Uterus (tissue), 4 donors: Measurements from ENCODE around the gene SNURF. TPM values are rescaled to one million over a fixed set of nuclear protein-coding genes. Genes with fewer than 3 reads are reported as not detected.

ENCODE experiments used
- DNase-seq, 2 donors: peaks; one replicate each; pipeline ENCODE4 v3.0.0-alpha.2; 2019 to 2020
- H3K27ac ChIP-seq, 2 donors: fragments of 200-600 bp; sonication (generic); 1 replicate in 1 of 2; 2 replicates in 1 of 2; pipeline ENCODE4 v1.5.1; 2016 to 2018
- H3K27me3 ChIP-seq, 2 donors: fragments of 200-600 bp; sonication (generic); one replicate each; pipeline ENCODE4 v1.5.1; 2018 to 2019; ENCODE audit warnings: control low read depth in 1 of 2
- H3K36me3 ChIP-seq, 2 donors: fragments of 200-600 bp; sonication (generic); one replicate each; pipeline ENCODE4 v1.5.1; 2019; ENCODE audit warnings: control low read depth in 1 of 2
- H3K4me1 ChIP-seq, 2 donors: fragments of 200-600 bp; sonication (generic); one replicate each; pipeline ENCODE4 v1.5.1; 2018 to 2019; ENCODE audit warnings: control low read depth in 1 of 2
- H3K4me3 ChIP-seq, 2 donors: fragments of 200-600 bp; sonication (generic); 1 replicate in 1 of 2; 2 replicates in 1 of 2; pipeline ENCODE4 v1.5.1; 2018 to 2019; ENCODE audit warnings: mild to moderate bottlenecking in 1 of 2
- H3K9me3 ChIP-seq, 2 donors: fragments of 200-600 bp; sonication (generic); one replicate each; pipeline ENCODE4 v1.5.1; 2019; ENCODE audit warnings: control low read depth in 1 of 2
- CTCF ChIP-seq, 4 experiments: fragments of 200-600 bp in 2 of 4; fragments of 450-650 bp in 2 of 4; sonication (generic) in 2 of 4; IDR thresholded peaks; one replicate each; pipeline ENCODE4 v1.5.1; 2016 to 2019; ENCODE audit warnings: antibody characterized with exemption in 4 of 4, mild to moderate bottlenecking in 2 of 4, moderate library complexity in 1 of 4
- POLR2A ChIP-seq, 2 donors: fragments of 450-650 bp; IDR thresholded peaks; one replicate each; pipeline ENCODE4 v1.6.1; 2016; ENCODE audit warnings: antibody characterized with exemption in 2 of 2, mild to moderate bottlenecking in 1 of 2, moderate library complexity in 1 of 2
- intact Hi-C: fragments of 100-400 bp; cut with DNase I; formaldehyde crosslinking; loops from one replicate; pipeline ENCODE4 v1.15.1; 2023; ENCODE audit warnings: low total_unique reads
- small RNA-seq: library from RNA; depleted of rRNA; stranded (forward); fragments of <200 nt; gene quantifications from one replicate; pipeline ENCODE3, GENCODE V24; 2016
- total RNA-seq, 4 donors: library from RNA; depleted of rRNA in 3 of 4; stranded (reverse); fragments of >200 nt in 3 of 4; gene quantifications; one replicate each; pipeline versions ENCODE4 v1.1.0 to v1.2.4, GENCODE V29; 2014 to 2023
- donor health status: DM: yes; HTN: yes; CAD: no.

Gene SNURF
- total RNA-seq, 4 donors from 2014 or later = 1.5 to 23.2 (median 22.0) TPM

- H3K9me3 ChIP-seq = peaks cover 0 to 20% of the 10 kb centered on the region in 2 donors
- no peaks in the 10 kb centered on the region for H3K4me1 ChIP-seq
Observed at GRCh38 chr15:24986653-24987052, 31.9 kb downstream of the SNURF start.

More at GRCh38 chr15:24986653-24987052, 31.9 kb downstream of the SNURF start:
- Histone ChIP-seq H3K27ac (no peak overlapping the region), H3K27me3 (no peaks in the 10 kb centered on the region), H3K4me3 (no peak overlapping the region), H3K36me3 (no peaks in the 10 kb centered on the region)
- no peak for DNase-seq
- intact Hi-C loops = no loop called here
- TF ChIP-seq CTCF (IDR thresholded peaks at IDR 0.05) = no peak
- TF ChIP-seq POLR2A (IDR thresholded peaks at IDR 0.05) = no peak

Small RNAs within 50 kb of the gene (small RNA-seq; reads per million reads assigned to genes)
- gene AC090602.1 (not detected), gene AC124312.4 (not detected), gene AC124312.5 (not detected)

Other genes starting within 250 kb of the SNURF start
- gene SNRPN, start within 50 bp of the SNURF start, total RNA-seq = 100 to 1,000 TPM in 1 of 4 donors, 10 to 100 TPM in 3; 81.7 to 119 (median 89.5) TPM